CD14-positive monocyte (primary cell): ENCODE measurements around the gene SNX15. TPM values are rescaled to one million over a fixed set of nuclear protein-coding genes. Genes with fewer than 3 reads are reported as not detected.

Source experiments
- DNase-seq, 3 donors: peaks; one replicate each; pipeline ENCODE4 v3.0.0-alpha.2; 2011 to 2022
- H2AFZ ChIP-seq: 2 replicates; pipeline ENCODE4 v1.6.0; 2012; ENCODE audit warnings: mild to moderate bottlenecking, low read depth, low read length, inconsistent platforms; ENCODE audit not compliant: insufficient read depth, poor library complexity, severe bottlenecking
- H3K27ac ChIP-seq, 2 donors: 1 replicate in 1 of 2; 2 replicates in 1 of 2; pipeline ENCODE4 v1.5.1; 2012 to 2013; ENCODE audit warnings: low read length in 2 of 2, control low read depth in 1 of 2, inconsistent platforms in 1 of 2, low read depth in 1 of 2, mild to moderate bottlenecking in 1 of 2
- H3K27me3 ChIP-seq, 2 donors: one replicate each; pipeline versions ENCODE4 v1.6.0 to v1.6.1; 2011 to 2013; ENCODE audit warnings: low read length in 2 of 2; ENCODE audit not compliant: control insufficient read depth in 2 of 2, insufficient read depth in 2 of 2
- H3K36me3 ChIP-seq, 2 donors: replicated peaks in 1 of 2; 1 replicate in 1 of 2; 2 replicates in 1 of 2; pipeline versions ENCODE4 v1.5.1 to v1.6.1; 2012 to 2013; ENCODE audit warnings: low read length in 2 of 2, control low read depth in 1 of 2, inconsistent platforms in 1 of 2, mild to moderate bottlenecking in 1 of 2; ENCODE audit not compliant: insufficient read depth in 2 of 2, control insufficient read depth in 1 of 2
- H3K4me1 ChIP-seq, 2 donors: 1 replicate in 1 of 2; 2 replicates in 1 of 2; pipeline versions ENCODE4 v1.5.1 to v1.6.1; 2012 to 2013; ENCODE audit warnings: low read length in 2 of 2, control low read depth in 1 of 2, inconsistent platforms in 1 of 2, mild to moderate bottlenecking in 1 of 2, moderate library complexity in 1 of 2; ENCODE audit not compliant: insufficient read depth in 2 of 2, control insufficient read depth in 1 of 2
- H3K4me2 ChIP-seq: replicated peaks from 2 replicates; pipeline ENCODE3; 2012; ENCODE audit warnings: low read length, moderate library complexity, mild to moderate bottlenecking; ENCODE audit not compliant: poor library complexity, severe bottlenecking; ENCODE audit errors: extremely low read depth
- H3K4me3 ChIP-seq, 3 experiments: fragments of 200-600 bp in 1 of 3; sonication (generic) in 1 of 3; replicated peaks in 1 of 3; 1 replicate in 2 of 3; 2 replicates in 1 of 3; pipeline ENCODE4 v1.5.1; 2011 to 2013; ENCODE audit warnings: low read length in 3 of 3, mild to moderate bottlenecking in 3 of 3, control low read depth in 2 of 3, low read depth in 2 of 3, inconsistent platforms in 1 of 3, moderate library complexity in 1 of 3
- H3K79me2 ChIP-seq: 2 replicates; pipeline ENCODE4 v1.6.0; 2012; ENCODE audit warnings: mild to moderate bottlenecking, control low read depth, inconsistent platforms, low read length, moderate library complexity; ENCODE audit not compliant: insufficient read depth
- H3K9ac ChIP-seq: 2 replicates; pipeline ENCODE4 v1.6.0; 2017; ENCODE audit warnings: low read length, mild to moderate bottlenecking; ENCODE audit not compliant: insufficient read depth, poor library complexity, severe bottlenecking
- H3K9me3 ChIP-seq, 2 donors: replicated peaks in 1 of 2; 1 replicate in 1 of 2; 2 replicates in 1 of 2; pipeline versions ENCODE4 v1.5.1 to v1.6.1; 2012 to 2013; ENCODE audit warnings: low read length in 2 of 2, control low read depth in 1 of 2; ENCODE audit not compliant: control insufficient read depth in 1 of 2, insufficient read depth in 1 of 2
- H4K20me1 ChIP-seq: 2 replicates; pipeline ENCODE4 v1.6.0; 2012; ENCODE audit warnings: mild to moderate bottlenecking, low read length, control low read depth, moderate library complexity; ENCODE audit not compliant: insufficient read depth
- H3K27ac Mint-ChIP-seq, 7 donors: one replicate each; pipeline ENCODE4 v1.8.0; 2020; ENCODE audit warnings: mild to moderate bottlenecking in 7 of 7, mixed read lengths in 7 of 7, moderate library complexity in 6 of 7, inconsistent platforms in 2 of 7
- H3K27me3 Mint-ChIP-seq, 3 donors: one replicate each; pipeline ENCODE4 v1.8.0; 2021 to 2022; ENCODE audit warnings: low read depth in 3 of 3, mild to moderate bottlenecking in 3 of 3, mixed read lengths in 3 of 3, moderate library complexity in 3 of 3, inconsistent platforms in 1 of 3
- H3K36me3 Mint-ChIP-seq, 2 donors: one replicate each; pipeline ENCODE4 v1.8.0; 2020; ENCODE audit warnings: mixed read lengths in 2 of 2, inconsistent platforms in 1 of 2, mild to moderate bottlenecking in 1 of 2
- H3K4me1 Mint-ChIP-seq: one replicate; pipeline ENCODE4 v1.8.0; 2020; ENCODE audit warnings: mild to moderate bottlenecking, mixed read lengths
- H3K4me3 Mint-ChIP-seq, 2 donors: one replicate each; pipeline ENCODE4 v1.8.0; 2020; ENCODE audit warnings: mild to moderate bottlenecking in 2 of 2, mixed read lengths in 2 of 2, moderate library complexity in 1 of 2
- H3K9me3 Mint-ChIP-seq, 7 donors: one replicate each; pipeline ENCODE4 v1.8.0; 2020 to 2022; ENCODE audit warnings: mixed read lengths in 7 of 7, mild to moderate bottlenecking in 6 of 7, moderate library complexity in 6 of 7, inconsistent platforms in 2 of 7
- CTCF ChIP-seq: fragments of 200-600 bp; IDR thresholded peaks from one replicate; pipeline ENCODE4 v1.8.0; 2022; ENCODE audit warnings: antibody characterized with exemption, mild to moderate bottlenecking
- WGBS: methylation state at CpG from one replicate; pipeline ENCODE4 v1.1.5; 2013; ENCODE audit warnings: missing lambda C conversion rate; ENCODE audit not compliant: insufficient coverage; 5-methylcytosine and 5-hydroxymethylcytosine counted together
- intact Hi-C, 2 donors: fragments of 100-400 bp; cut with micrococcal nuclease; formaldehyde crosslinking; loops; one replicate each; pipeline versions ENCODE4 v1.15.0 to v1.15.1; 2023
- polyA plus RNA-seq, 3 donors: library from polyadenylated mRNA; depleted of rRNA in 1 of 3; unstranded in 2 of 3; stranded (reverse) in 1 of 3; fragments of 300-500 nt in 2 of 3; fragments of >200 nt in 1 of 3; fragmentation: Illumina TruSeq in 2 of 3; gene quantifications; 1 replicate in 2 of 3; 2 replicates in 1 of 3; pipeline ENCODE4 v1.2.3, GENCODE V29; 2012 to 2021

The SNX15 gene
- polyA plus RNA-seq, 3 donors = 16.2 to 26.7 (median 17.8) TPM

GRCh38 chr11:65055538-65055937 is 28.3 kb downstream of the SNX15 start:
- Histone ChIP-seq H3K27me3 (no peaks in the 10 kb centered on the region), H3K9me3 (no peaks in the 10 kb centered on the region), H3K79me2 (no peaks in the 10 kb centered on the region), H3K4me1 (peaks cover 3 to 9% of the 10 kb centered on the region in 2 donors), H3K4me3 (no peak overlapping the region), H4K20me1 (no peaks in the 10 kb centered on the region), H3K36me3 (no peaks in the 10 kb centered on the region), H3K27ac (no peak overlapping the region), H3K4me2 (no peak overlapping the region), H3K9ac (no peak overlapping the region), H2AFZ (no peak overlapping the region)
- WGBS = no CpG with 5 or more reads among the region's 1 CpG
- peaks cover 0 to 5% (median 0%) of the 10 kb centered on the region in 7 donors for H3K9me3 Mint-ChIP-seq
- intact Hi-C loops = no loop called here
- H3K27me3 Mint-ChIP-seq = peaks cover 5 to 12% (median 8%) of the 10 kb centered on the region in 3 donors
- H3K4me1 Mint-ChIP-seq = peaks cover 20% of the 10 kb centered on the region
- TF ChIP-seq CTCF = no peak
- DNase-seq = no peak
- H3K4me3 Mint-ChIP-seq = no peak overlapping the region
- no peak overlapping the region for H3K27ac Mint-ChIP-seq
- H3K36me3 Mint-ChIP-seq = no peaks in the 10 kb centered on the region

- WGBS = 92% methylated on average over 2 of the region's 6 CpGs
- H3K27me3 Mint-ChIP-seq = peaks cover 9 to 16% (median 14%) of the 10 kb centered on the region in 3 donors
Measured at GRCh38 chr11:65056999-65057398, 29.8 kb downstream of the SNX15 start.

More at GRCh38 chr11:65056999-65057398, 29.8 kb downstream of the SNX15 start:
- Histone ChIP-seq H3K27ac (no peak overlapping the region), H3K4me3 (no peak overlapping the region), H4K20me1 (no peaks in the 10 kb centered on the region), H3K4me2 (no peak overlapping the region), H3K9me3 (no peaks in the 10 kb centered on the region), H3K9ac (no peak overlapping the region), H3K4me1 (peaks cover 5 to 12% of the 10 kb centered on the region in 2 donors), H3K79me2 (no peaks in the 10 kb centered on the region), H2AFZ (no peak overlapping the region), H3K27me3 (no peaks in the 10 kb centered on the region), H3K36me3 (no peaks in the 10 kb centered on the region)
- intact Hi-C loops = no loop called here
- no peak overlapping the region for H3K4me3 Mint-ChIP-seq
- TF ChIP-seq CTCF = no peak
- no peak for DNase-seq
- H3K4me1 Mint-ChIP-seq = peaks cover 33% of the 10 kb centered on the region
- H3K9me3 Mint-ChIP-seq = peaks cover 0 to 5% (median 1%) of the 10 kb centered on the region in 7 donors
- H3K27ac Mint-ChIP-seq = no peak overlapping the region
- H3K36me3 Mint-ChIP-seq = no peaks in the 10 kb centered on the region
